ENCODE results near the gene TMEM181. TPM values are rescaled to one million over a fixed set of nuclear protein-coding genes. Genes with fewer than 3 reads are reported as not detected.

Gene TMEM181
- total and polyA plus RNA-seq, 2 of the 13 experiments (the other 11 are each of a cell fraction or from before 2014, with no cell fraction given), result 59.1 to 108 TPM

DNA sequence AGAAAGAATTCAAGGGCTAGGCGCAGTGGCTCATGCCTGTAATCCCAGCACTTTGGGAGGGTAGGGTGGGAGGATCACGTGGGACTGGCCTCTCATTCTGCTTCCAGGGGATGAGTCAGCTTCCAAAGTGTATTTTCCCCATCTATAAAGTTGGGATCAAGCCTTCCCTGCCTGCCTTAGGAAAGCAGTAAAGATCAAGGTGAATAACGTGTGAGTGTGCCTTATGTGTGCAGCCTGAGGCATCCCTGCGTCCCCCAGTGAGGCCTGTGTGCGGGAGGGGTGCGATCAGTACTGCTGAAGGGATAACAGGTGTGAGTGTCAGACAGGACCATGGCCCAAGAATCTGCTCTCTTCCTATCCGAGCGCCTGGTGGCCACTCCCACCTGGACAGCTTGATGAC is 26.8 kb downstream of the TMEM181 start (continued):
- no peak for TF ChIP-seq RELA (CRISPR knock-in tag; IDR thresholded peaks at IDR 0.05)

DNA sequence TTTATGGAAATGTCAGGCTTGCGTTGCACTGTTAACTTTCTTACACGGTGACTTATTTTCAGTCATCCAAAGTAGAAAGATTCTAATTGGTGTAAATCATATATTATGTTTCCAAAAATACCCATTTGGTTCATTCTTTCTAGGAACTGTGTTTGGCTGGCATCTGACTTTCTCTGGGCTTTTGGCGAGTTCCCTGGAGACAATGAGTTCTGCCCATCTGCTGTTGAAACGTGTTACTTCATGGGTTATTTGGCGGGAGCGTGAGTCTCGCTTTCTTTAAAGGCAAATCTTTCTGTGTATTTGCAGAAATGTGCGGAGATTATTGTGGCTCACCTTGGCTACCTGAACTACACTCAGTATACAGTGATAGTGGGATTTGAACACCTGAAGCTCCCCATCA is 29.5 kb downstream of the TMEM181 start:
- TF ChIP-seq GTF3A (CRISPR knock-in tag; conservative IDR thresholded peaks at IDR 0.05) (no peak), ZBTB21 (CRISPR knock-in tag; IDR thresholded peaks at IDR 0.05) (no peak), ZNF460 (CRISPR knock-in tag; IDR thresholded peaks at IDR 0.05; ENCODE audit: borderline replicate concordance) (no peak), ZNF83 (CRISPR knock-in tag; IDR thresholded peaks at IDR 0.05; ENCODE audit: borderline replicate concordance) (no peak), MAFK (conservative IDR thresholded peaks at IDR 0.05 in 1 of 2, IDR thresholded peaks at IDR 0.05 in 1 of 2; ENCODE audit: low read length in 2 of 2) (no peak), TAF1 (CRISPR knock-in tag; IDR thresholded peaks at IDR 0.05) (no peak), ZFYVE20 (CRISPR knock-in tag; IDR thresholded peaks at IDR 0.05; ENCODE audit: borderline replicate concordance, low read depth) (no peak), NR2C2 (CRISPR knock-in tag; IDR thresholded peaks at IDR 0.05; ENCODE audit: borderline replicate concordance) (no peak), BORCS8-MEF2B (CRISPR knock-in tag; IDR thresholded peaks at IDR 0.05) (no peak), TOPORS (CRISPR knock-in tag; IDR thresholded peaks at IDR 0.05) (no peak), NCOR1 (IDR thresholded peaks at IDR 0.05; ENCODE audit: borderline replicate concordance, low read length) (no peak), ZEB1 (IDR thresholded peaks at IDR 0.05; ENCODE audit: insufficient replicate concordance, low read depth) (no peak)
- TF ChIP-seq, protein P1, sequence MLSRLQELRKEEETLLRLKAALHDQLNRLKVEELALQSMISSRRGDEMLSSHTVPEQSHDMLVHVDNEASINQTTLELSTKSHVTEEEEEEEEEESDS (CRISPR knock-in tag; IDR thresholded peaks at IDR 0.05; ENCODE audit: borderline replicate concordance), result no peak
- TF ChIP-seq, protein P2, sequence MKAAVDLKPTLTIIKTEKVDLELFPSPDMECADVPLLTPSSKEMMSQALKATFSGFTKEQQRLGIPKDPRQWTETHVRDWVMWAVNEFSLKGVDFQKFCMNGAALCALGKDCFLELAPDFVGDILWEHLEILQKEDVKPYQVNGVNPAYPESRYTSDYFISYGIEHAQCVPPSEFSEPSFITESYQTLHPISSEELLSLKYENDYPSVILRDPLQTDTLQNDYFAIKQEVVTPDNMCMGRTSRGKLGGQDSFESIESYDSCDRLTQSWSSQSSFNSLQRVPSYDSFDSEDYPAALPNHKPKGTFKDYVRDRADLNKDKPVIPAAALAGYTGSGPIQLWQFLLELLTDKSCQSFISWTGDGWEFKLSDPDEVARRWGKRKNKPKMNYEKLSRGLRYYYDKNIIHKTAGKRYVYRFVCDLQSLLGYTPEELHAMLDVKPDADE (CRISPR knock-in tag; IDR thresholded peaks at IDR 0.05), result no peak
- ChIA-PET POLR2A (no interaction called here), CTCF (ENCODE audit: low intra/inter-chr PET ratio, low total read pairs) (no interaction called here)
- no peak overlapping the region for H3K27ac ChIP-seq (ENCODE audit: extremely low read length, insufficient read depth, low read length)
- H3K4me2 ChIP-seq (ENCODE audit: low read depth, low read length), result no peak overlapping the region
- intact Hi-C loops (cut with micrococcal nuclease; ENCODE audit: unreplicated experiment), result no loop called here
- H3K9ac ChIP-seq (ENCODE audit: insufficient read depth, low read depth, low read length), result no peak overlapping the region
- H2AFZ ChIP-seq (ENCODE audit: low read length), result no peak overlapping the region
- peaks cover 22% of the 10 kb centered on the region; the same call in 1 of the 2 replicates for H4K20me1 ChIP-seq (ENCODE audit: insufficient read depth, low read length)
- WGBS (ENCODE audit: low lambda C conversion rate), result 98% methylated on average over 8 of the region's 8 CpGs
- BruUV-seq (replicated peaks), result no TSS peak
- DNase-seq (ENCODE audit: low spot score), result no peak
- no peaks in the 10 kb centered on the region for H3K27me3 ChIP-seq (ENCODE audit: control insufficient read depth in 1 of 2, insufficient read depth in 2 of 2, low read length in 2 of 2)
- peaks cover 61 to 96% of the 10 kb centered on the region in 2 experiments for H3K36me3 ChIP-seq (replicated peaks in 1 of 2; ENCODE audit: control insufficient read depth in 1 of 2, insufficient read depth in 2 of 2, low read length in 2 of 2)
- H3K79me2 ChIP-seq (ENCODE audit: insufficient read depth, low read length), result no peaks in the 10 kb centered on the region
- no peaks in the 10 kb centered on the region for H3K9me3 ChIP-seq (ENCODE audit: low read length)
- ATAC-seq, result no peak
- no peaks in the 10 kb centered on the region for H3K4me1 ChIP-seq (ENCODE audit: insufficient read depth, low read length)
- no peak for FAIRE-seq
- H3K4me3 ChIP-seq (replicated peaks in 1 of 3; ENCODE audit: insufficient read depth in 1 of 3, low read depth in 2 of 3, low read length in 3 of 3), result no peak overlapping the region
- in situ Hi-C loops (cut with HindIII; ENCODE audit: extremely low pct_ligation_motif_present, low pct_unique_long_range_greater_than_20kb), result no loop called here

Measured in HepG2 (cell line).